HG03159 (cell line): ENCODE measurements around the gene CEP112.
"Not testable (repeated sequence)": the region's sequence is repeated elsewhere in the genome, so short reads cannot be mapped to it uniquely, and the experiment has no call there.

Experiments
- ATAC-seq: cut with Tn5 transposase; IDR thresholded peaks from one replicate; pipeline ENCODE4 v1.9.1; 2021; ENCODE audit warnings: mild to moderate bottlenecking, moderate library complexity; ENCODE audit not compliant: unreplicated experiment

The CEP112 gene

GRCh38 chr17:65750166-65750565 is 441.8 kb downstream of the CEP112 start:
- no peak for ATAC-seq

- ATAC-seq: no peak
Observed at GRCh38 chr17:65749479-65749878, 442.5 kb downstream of the CEP112 start.

GRCh38 chr17:65745241-65745640 is 446.7 kb downstream of the CEP112 start:
- ATAC-seq: no peak

GRCh38 chr17:65743308-65743655 is 448.7 kb downstream of the CEP112 start:
- no peak for ATAC-seq

- no peak for ATAC-seq
Observed at GRCh38 chr17:65742403-65743307, 449.3 kb downstream of the CEP112 start.

- no peak for ATAC-seq
Observed at GRCh38 chr17:65741710-65742109, 450.2 kb downstream of the CEP112 start.

GRCh38 chr17:65739034-65739433 is 452.9 kb downstream of the CEP112 start:
- ATAC-seq: no peak

- ATAC-seq: no peak
Observed at GRCh38 chr17:65737451-65737850, 454.5 kb downstream of the CEP112 start.

GRCh38 chr17:65733314-65733713 is 458.6 kb downstream of the CEP112 start:
- ATAC-seq: no peak

- ATAC-seq: not testable (repeated sequence)
Observed at GRCh38 chr17:65732667-65733066, 459.3 kb downstream of the CEP112 start.

GRCh38 chr17:65730711-65731169 is 461.2 kb downstream of the CEP112 start:
- ATAC-seq: no peak

GRCh38 chr17:65729207-65729606 is 462.7 kb downstream of the CEP112 start:
- ATAC-seq: no peak

- no peak for ATAC-seq
Observed at GRCh38 chr17:65727832-65728231, 464.1 kb downstream of the CEP112 start.

- ATAC-seq: no peak
Observed at GRCh38 chr17:65727246-65727645, 464.7 kb downstream of the CEP112 start.

GRCh38 chr17:65723431-65724151 is 468.3 kb downstream of the CEP112 start:
- no peak for ATAC-seq

- ATAC-seq: no peak
Observed at GRCh38 chr17:65718601-65719000, 473.3 kb downstream of the CEP112 start.

- ATAC-seq: no peak
Observed at GRCh38 chr17:65712383-65713267, 479.3 kb downstream of the CEP112 start.

- no peak for ATAC-seq
Observed at GRCh38 chr17:65711671-65712276, 480.2 kb downstream of the CEP112 start.

- no peak for ATAC-seq
Observed at GRCh38 chr17:65707780-65708179, 484.2 kb downstream of the CEP112 start.

- no peak for ATAC-seq
Observed at GRCh38 chr17:65704731-65705130, 487.2 kb downstream of the CEP112 start.

- no peak for ATAC-seq
Observed at GRCh38 chr17:65703891-65704290, 488.0 kb downstream of the CEP112 start.
